ENCODE results near the gene CACNA1G. TPM values are rescaled to one million over a fixed set of nuclear protein-coding genes. Genes with fewer than 3 reads are reported as not detected.

CACNA1G gene
- total RNA-seq, 2 experiments from 2014 or later = 0.13 TPM; not detected in 1

- DNase-seq (peak; percentile 8), ATAC-seq (peak; percentile 73)
- TF ChIP-seq CTCF (IDR thresholded peaks at IDR 0.05) = no peak
- H3K27ac Mint-ChIP-seq = no peak overlapping the region
- intact Hi-C loops (cut with micrococcal nuclease) = no loop called here
- no peak overlapping the region for H3K4me3 Mint-ChIP-seq
- H3K27me3 Mint-ChIP-seq = peaks cover 12% of the 10 kb centered on the region
- H3K36me3 Mint-ChIP-seq (ENCODE audit: low read depth) = no peaks in the 10 kb centered on the region
- H3K4me1 Mint-ChIP-seq (ENCODE audit: low read depth) = no peaks in the 10 kb centered on the region
- H3K9me3 Mint-ChIP-seq = no peaks in the 10 kb centered on the region
- CTCF ChIA-PET = no interaction called here
- POLR2A ChIA-PET = no interaction called here
Observed at GRCh38 chr17:50603340-50603739, 42.8 kb downstream of the CACNA1G start.

GRCh38 chr17:50604513-50604912, 44.0 kb downstream of the CACNA1G start:
- DNase-seq (no peak), ATAC-seq (no peak)
- Mint-ChIP-seq H3K9me3 (no peaks in the 10 kb centered on the region), H3K27ac (no peak overlapping the region), H3K4me1 (ENCODE audit: low read depth) (no peaks in the 10 kb centered on the region), H3K27me3 (peaks cover 12% of the 10 kb centered on the region), H3K4me3 (no peak overlapping the region), H3K36me3 (ENCODE audit: low read depth) (no peaks in the 10 kb centered on the region)
- POLR2A ChIA-PET = no interaction called here
- TF ChIP-seq CTCF (IDR thresholded peaks at IDR 0.05) = no peak
- CTCF ChIA-PET = interaction anchor here (0.6 kb wide), 1 partner anchor 336 kb away, joined by 3 read pairs; no protein-coding TSS in a partner anchor
- intact Hi-C loops (cut with micrococcal nuclease) = no loop called here

GRCh38 chr17:50605429-50605828, 44.9 kb downstream of the CACNA1G start:
- no peak for DNase-seq
- H3K27ac Mint-ChIP-seq = no peak overlapping the region
- intact Hi-C loops (cut with micrococcal nuclease) = no loop called here
- H3K4me3 Mint-ChIP-seq = no peak overlapping the region
- no peaks in the 10 kb centered on the region for H3K4me1 Mint-ChIP-seq (ENCODE audit: low read depth)
- no peak for ATAC-seq
- H3K36me3 Mint-ChIP-seq (ENCODE audit: low read depth) = no peaks in the 10 kb centered on the region
- H3K9me3 Mint-ChIP-seq = no peaks in the 10 kb centered on the region
- no peak for TF ChIP-seq CTCF (IDR thresholded peaks at IDR 0.05)
- POLR2A ChIA-PET = no interaction called here
- peaks cover 13% of the 10 kb centered on the region for H3K27me3 Mint-ChIP-seq
- CTCF ChIA-PET = no interaction called here

- no peaks in the 10 kb centered on the region for H3K9me3 Mint-ChIP-seq
- H3K4me1 Mint-ChIP-seq (ENCODE audit: low read depth) = no peaks in the 10 kb centered on the region
- DNase-seq (no peak), ATAC-seq (no peak)
- H3K36me3 Mint-ChIP-seq (ENCODE audit: low read depth) = no peaks in the 10 kb centered on the region
- TF ChIP-seq CTCF (IDR thresholded peaks at IDR 0.05) = no peak
- ChIA-PET POLR2A (no interaction called here), CTCF (no interaction called here)
- intact Hi-C loops (cut with micrococcal nuclease) = no loop called here
- H3K4me3 Mint-ChIP-seq = no peak overlapping the region
- no peak overlapping the region for H3K27ac Mint-ChIP-seq
- H3K27me3 Mint-ChIP-seq = peaks cover 11% of the 10 kb centered on the region
Observed at GRCh38 chr17:50607522-50608175, 47.1 kb downstream of the CACNA1G start.

GRCh38 chr17:50608700-50609379, 48.3 kb downstream of the CACNA1G start:
- no peak for DNase-seq
- Mint-ChIP-seq H3K4me1 (ENCODE audit: low read depth) (peaks cover under 1% of the 10 kb centered on the region), H3K27me3 (peaks cover 4% of the 10 kb centered on the region), H3K4me3 (no peak overlapping the region), H3K36me3 (ENCODE audit: low read depth) (no peaks in the 10 kb centered on the region), H3K9me3 (no peaks in the 10 kb centered on the region), H3K27ac (no peak overlapping the region)
- ChIA-PET POLR2A (no interaction called here), CTCF (no interaction called here)
- ATAC-seq = no peak
- TF ChIP-seq CTCF (IDR thresholded peaks at IDR 0.05) = no peak
- intact Hi-C loops (cut with micrococcal nuclease) = no loop called here

Measured in activated CD8-positive, alpha-beta T cell treated with anti-CD3 and anti-CD28 coated beads for 36 hours (primary cell).